ENCODE measurements around the gene KRTAP10-3.

The KRTAP10-3 gene

GRCh38 chr21:44513389-44514217, 45.0 kb downstream of the KRTAP10-3 start:
- intact Hi-C loops (cut with DNase I), result loop anchor here (10.0 kb wide), 1 partner anchor 281 kb away; no protein-coding TSS in a partner anchor
- DNase-seq, result no peak

- DNase-seq, result no peak
These were observed 45.9 kb downstream of the KRTAP10-3 start for GRCh38 chr21:44512496-44513388.

GRCh38 chr21:44511938-44512275, 46.7 kb downstream of the KRTAP10-3 start:
- no peak for DNase-seq
- intact Hi-C loops (cut with DNase I), result loop anchor here (10.0 kb wide), 1 partner anchor 283 kb away; no protein-coding TSS in a partner anchor

More at GRCh38 chr21:44512496-44513388, 45.9 kb downstream of the KRTAP10-3 start:
- intact Hi-C loops (cut with DNase I), result loop anchor here (10.0 kb wide), 1 partner anchor 282 kb away; no protein-coding TSS in a partner anchor

GRCh38 chr21:44511219-44511937, 47.2 kb downstream of the KRTAP10-3 start:
- DNase-seq, result no peak
- intact Hi-C loops (cut with DNase I), result loop anchor here (10.0 kb wide), 1 partner anchor 283 kb away; no protein-coding TSS in a partner anchor

GRCh38 chr21:44510508-44511218, 47.9 kb downstream of the KRTAP10-3 start:
- DNase-seq, result peak in 41 of 42 donors; percentile 14 to 81 (median 58)
- intact Hi-C loops (cut with DNase I), result loop anchor here (10.0 kb wide), 1 partner anchor 284 kb away; no protein-coding TSS in a partner anchor

GRCh38 chr21:44510109-44510507, 48.5 kb downstream of the KRTAP10-3 start:
- DNase-seq, result no peak
- intact Hi-C loops (cut with DNase I), result loop anchor here (10.0 kb wide), 1 partner anchor 285 kb away; no protein-coding TSS in a partner anchor

GRCh38 chr21:44509539-44509938, 49.1 kb downstream of the KRTAP10-3 start:
- peak in 11 of 42 donors; percentile 11 to 41 (median 24) for DNase-seq

GRCh38 chr21:44508711-44509445, 49.7 kb downstream of the KRTAP10-3 start:
- DNase-seq, result no peak
- intact Hi-C loops (cut with DNase I), result no loop called here

More at GRCh38 chr21:44509539-44509938, 49.1 kb downstream of the KRTAP10-3 start:
- intact Hi-C loops (cut with DNase I), result no loop called here

GRCh38 chr21:44508426-44508710, 50.2 kb downstream of the KRTAP10-3 start:
- DNase-seq, result no peak
- intact Hi-C loops (cut with DNase I), result no loop called here

Data from head of caudate nucleus (tissue), 42 donors.